HG03575 (cell line): ENCODE data around the gene CHP1.
"Not testable (repeated sequence)": the region's sequence is repeated elsewhere in the genome, so short reads cannot be mapped to it uniquely, and the experiment has no call there.

Experiments
- ATAC-seq: cut with Tn5 transposase; IDR thresholded peaks from one replicate; pipeline ENCODE4 v1.9.1; 2021; ENCODE audit not compliant: unreplicated experiment, insufficient number of reproducible peaks, low FRiP score; ENCODE audit errors: extremely low read depth

CHP1 gene

DNA sequence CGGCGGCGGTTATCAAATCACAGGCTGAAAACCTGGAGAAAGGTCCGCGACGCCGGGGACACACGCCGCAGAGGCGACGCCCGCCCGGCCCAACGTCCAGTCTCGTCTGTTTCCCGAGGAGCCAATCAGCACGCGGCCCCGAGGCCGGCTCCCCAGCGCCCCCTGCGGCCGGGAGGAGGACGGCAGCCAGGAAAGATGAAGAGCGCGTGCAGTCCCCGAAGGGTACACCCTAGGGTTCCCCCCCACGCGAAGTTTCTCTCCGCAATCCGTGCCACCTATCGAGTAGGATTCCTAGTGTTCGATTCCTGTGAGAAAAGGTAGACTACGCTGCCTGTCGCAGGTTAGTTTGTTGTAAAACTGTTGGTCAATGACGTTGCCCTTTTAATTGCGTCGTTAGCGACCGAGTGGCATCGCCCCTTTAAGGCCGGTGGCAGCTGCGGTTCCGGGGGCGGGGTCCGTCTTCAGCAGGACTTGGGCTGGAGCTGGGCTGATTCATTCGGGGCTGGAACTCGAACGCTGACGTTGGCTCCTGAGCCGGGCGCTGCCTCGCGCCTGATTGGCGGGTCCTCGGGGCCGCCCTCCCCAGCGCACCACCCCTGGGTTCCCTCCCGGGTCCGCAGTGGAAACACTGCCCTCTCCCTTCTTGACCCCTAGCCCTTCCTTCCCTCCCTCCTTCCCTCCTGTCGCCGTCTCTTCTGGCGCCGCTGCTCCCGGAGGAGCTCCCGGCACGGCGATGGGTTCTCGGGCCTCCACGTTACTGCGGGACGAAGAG is at the start of gene CHP1, which contains the start of gene EXD1:
TSS of gene CHP1 (plus strand) at position 619 of the 772 bp plus-strand sequence. CDS start at position 734, 115 bp downstream.
TSS of gene EXD1 (minus strand) at position 108 of the 772 bp plus-strand sequence. CDS start 4,182 bp downstream, outside the sequence.
- peak; percentile 65 for ATAC-seq

DNA sequence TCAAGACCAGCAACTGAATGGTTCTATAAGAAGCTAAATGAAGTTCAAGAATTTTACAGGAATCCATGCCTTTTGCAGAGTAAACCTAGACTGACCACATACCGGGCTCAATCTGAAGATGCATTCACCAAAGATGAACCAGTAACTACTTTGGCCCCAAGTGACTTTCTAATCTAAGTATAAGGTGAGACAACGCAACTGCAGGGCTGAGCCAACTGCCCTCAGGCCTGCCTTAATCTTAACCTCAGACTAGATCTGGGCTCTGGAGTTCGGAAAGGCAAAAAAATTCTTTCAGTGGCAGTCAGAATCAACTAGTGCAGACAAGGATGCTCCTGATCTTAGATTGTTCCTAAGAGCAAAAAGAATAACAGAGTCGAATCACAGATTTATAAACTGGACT is 48.8 kb upstream of the CHP1 start:
- ATAC-seq, result no peak

DNA sequence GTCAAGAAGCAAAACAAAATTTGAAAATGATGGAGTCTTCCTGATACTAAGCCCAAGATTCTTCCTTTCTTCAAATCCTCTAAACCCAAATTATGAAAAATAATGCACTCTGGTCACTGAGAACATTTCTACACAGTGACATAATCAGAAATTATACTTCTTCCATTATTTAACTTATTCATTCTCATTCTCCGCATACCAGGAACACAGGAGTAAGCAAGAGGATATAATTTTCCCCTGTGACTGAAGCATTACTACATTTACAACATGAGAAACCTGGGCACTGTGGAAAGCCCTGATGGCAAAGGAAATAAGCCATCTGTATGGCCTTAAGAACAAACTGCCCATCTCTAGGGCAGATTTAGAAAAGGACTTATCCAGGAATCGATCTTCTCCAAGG is 47.5 kb upstream of the CHP1 start:
- ATAC-seq, result no peak

DNA sequence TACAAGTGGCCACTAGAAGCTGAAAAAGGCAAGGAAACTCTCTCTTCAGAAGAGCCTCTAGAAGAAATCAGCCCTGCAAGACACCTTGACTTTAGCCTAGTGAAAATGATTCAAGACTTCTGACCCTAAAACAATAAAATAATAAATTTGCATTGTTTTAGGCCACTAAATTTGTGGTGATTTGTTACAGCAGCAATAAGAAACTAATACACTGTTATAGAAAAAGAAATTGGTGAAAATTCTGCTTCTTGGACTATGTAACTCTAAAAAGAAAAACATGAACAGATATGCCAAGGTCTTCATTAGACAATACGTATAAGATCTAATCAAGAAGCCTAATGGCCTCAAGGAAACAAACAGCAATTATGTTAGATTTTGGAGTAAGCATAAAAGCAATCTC is 36.6 kb upstream of the CHP1 start:
- ATAC-seq, result no peak

DNA sequence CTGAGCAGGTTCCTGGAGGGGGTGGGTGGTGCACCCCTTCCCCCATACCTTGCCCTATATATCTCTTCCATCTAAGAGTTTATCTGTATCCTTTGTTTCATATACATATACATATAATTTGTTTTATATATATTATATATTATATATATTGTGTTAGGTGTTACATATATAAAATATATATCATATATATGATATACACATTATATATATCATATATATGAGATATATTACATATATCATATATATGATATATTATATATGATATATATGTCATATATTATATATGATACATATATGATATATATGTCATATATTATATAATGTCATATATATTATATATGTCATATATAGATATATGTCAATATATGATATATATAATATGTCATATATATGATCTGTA is 31.6 kb upstream of the CHP1 start:
- ATAC-seq, result no peak

DNA sequence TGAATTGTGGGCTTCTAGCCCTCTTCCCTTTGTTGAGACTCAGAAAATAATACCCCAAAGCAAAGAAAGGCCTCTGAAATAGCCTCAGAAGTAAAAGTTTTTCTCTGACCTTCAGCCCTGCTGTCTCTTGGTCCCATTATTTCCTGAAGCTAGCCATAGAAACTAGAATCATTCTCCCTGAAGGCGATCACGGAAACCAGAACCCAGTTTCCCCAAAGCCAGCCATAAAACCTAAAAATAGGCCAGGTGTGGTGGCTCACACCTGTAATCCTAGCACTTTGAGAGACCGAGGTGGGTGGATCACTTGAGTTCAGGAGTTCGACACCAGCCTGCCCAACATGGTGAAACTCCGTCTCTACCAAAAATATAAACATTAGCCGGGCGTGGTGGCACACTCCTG is 27.7 kb upstream of the CHP1 start:
- ATAC-seq, result no peak

DNA sequence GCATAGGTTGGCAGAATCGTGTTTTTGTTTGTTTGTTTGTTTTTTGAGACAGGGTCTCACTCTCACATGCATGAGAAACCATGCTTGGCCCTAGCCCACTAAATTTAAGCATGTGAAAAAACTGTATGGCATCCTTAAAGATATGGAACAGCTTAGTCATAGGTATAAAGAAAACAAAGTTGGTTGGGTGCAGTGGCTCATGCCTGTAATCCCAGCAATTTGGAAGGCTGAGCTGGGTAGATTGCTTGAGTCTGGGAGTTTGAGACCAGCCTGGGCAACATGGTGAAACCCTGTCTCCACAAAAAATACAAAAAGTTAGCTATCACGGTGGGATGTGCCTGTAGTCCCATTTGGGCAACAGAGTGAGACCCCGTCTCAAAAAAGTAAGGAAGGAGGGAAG is 25.8 kb upstream of the CHP1 start:
- ATAC-seq, result no peak

DNA sequence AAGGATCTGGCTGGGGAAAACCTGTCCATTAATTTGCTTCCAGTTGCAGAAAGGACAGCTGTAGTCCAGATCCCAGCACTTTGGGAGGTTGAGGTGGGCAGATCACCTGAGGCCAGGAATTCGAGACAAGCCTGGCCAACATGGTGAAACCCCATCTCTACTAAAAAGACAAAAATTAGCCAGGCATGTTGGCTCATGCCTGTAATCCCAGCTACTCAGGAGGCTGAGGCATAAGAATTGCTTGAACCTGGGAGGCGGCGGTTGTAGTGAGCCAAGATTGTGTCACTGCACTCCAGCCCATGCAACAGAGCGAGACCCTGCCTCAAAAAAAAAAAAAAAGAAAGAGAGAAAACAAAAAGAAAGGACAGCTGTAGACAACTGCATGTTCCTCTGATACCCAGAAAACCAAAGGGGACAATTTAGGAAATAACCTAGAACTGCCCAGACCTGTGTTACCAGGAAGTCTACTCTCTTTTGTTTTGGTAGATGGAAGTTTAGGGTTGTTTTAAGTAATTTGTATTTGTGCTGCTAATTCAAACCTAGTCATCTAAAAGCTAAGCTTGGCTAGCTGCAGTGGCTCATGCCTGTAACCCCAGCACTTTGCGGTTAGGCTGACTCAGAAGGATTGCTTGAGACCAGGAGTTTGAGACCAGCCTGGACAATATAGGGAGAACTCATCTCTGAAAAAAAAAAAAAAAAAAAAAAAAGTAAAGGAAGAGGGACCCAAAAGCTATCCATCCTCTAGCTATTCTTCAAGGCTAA is 23.2 kb upstream of the CHP1 start:
- no peak for ATAC-seq

DNA sequence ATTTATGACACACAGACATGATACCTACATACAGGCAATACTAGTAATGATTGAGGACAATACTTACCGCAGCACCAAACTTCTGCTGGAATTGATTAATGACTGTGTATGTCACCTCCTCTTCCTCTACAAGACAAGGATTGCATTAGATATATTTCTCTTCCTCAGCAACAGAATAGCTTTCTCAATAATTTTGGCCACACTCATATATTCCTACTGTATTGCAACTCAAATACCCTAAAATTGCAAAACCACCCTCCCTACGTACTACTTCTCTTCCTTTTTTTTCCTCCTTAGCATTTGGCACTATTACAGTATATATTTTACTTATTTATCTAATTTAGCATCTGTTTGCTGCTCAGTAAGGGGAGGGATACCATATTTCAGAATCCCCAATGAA is 15.4 kb upstream of the CHP1 start:
- ATAC-seq, result no peak

DNA sequence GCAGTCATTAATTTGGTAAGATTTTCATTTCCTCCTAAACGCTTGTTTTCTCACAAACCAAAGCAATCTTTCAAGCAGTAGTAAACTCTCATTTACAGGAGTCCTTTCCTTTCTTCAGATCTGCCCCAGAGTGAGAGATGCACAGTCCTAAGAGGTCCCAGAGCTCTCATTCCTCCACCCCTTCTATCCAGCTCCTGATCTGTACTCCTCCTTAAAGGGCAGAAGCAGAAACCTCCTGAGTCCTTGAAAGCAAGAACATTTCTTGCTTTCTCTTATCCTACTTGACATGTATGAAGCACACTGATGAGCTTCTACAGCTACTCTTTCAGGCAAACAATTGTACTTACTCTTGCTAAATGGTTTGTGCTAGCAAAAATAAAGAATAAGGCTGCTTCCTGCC is 12.2 kb upstream of the CHP1 start:
- ATAC-seq, result no peak

DNA sequence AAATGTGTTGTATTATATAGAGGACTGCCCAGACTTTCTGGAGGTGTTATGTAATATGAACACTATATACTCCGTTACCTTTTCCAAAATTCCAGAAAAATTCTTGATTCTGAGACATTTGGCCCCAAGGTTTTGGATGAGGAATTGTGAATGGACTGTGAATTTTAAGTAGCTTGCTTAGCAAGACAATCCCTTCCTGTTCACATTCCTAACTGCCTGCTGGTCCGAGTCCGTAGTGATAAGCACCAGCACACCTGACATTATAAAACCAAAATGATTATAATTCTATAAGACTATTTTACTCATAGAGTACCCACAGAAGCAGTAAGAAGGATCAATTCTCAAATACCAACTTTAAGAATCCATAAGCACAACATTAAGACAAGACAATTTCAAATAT is 11.7 kb upstream of the CHP1 start:
- ATAC-seq, result no peak

DNA sequence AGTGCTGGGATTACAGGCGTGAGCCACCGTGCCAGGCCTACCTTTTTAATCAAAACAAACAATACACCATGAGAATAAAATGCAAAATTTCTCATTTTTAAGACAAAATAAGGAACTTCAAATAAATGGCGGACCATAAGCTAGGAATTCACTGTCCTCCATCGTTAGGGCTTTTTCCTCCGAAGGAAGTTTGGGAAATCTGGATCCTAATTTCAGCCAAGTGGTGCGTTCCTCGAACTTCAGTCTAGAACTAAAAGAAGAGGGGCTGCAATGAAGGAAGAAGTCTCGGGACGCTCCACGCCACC is 771 bp upstream of the CHP1 start:
- no peak for ATAC-seq

DNA sequence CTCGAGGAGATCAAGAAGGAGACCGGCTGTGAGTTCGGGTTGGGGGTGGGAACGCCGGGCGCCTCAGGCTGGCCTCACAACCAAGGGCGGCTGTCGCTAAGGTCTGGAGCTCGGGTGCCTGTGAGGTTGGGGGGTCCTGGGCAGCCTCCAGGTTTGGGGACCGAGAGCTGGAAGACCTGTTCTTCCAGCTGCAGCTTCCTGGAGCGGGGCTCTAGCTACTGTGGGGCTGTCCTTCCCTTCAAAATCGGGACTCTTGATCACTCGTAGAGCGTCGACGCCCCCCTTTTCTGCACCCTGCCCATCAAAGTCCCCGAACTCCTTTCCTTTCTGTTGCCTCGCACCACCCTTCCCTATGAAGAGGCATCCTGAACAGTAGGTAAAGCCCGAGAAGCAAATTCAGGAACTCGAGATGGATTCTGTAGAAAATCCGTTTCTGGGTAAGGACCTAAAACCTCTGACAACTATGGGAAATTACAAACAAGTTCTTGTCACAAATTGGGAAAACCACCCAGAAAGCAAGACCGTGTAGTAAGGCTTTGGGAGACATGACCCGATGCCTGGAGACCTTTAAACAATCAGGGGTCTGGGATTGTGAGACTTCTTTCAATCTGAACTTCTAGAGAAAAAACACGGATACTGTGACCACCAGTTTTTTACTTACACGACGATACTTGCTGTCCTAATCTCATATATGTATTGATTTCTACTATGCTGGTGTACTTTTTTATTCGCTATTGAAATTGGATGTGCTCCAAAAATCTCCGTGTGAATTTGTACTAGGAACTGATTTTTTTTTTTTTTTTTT is 556 bp downstream of the CHP1 start:
- peak; percentile 10 for ATAC-seq

DNA sequence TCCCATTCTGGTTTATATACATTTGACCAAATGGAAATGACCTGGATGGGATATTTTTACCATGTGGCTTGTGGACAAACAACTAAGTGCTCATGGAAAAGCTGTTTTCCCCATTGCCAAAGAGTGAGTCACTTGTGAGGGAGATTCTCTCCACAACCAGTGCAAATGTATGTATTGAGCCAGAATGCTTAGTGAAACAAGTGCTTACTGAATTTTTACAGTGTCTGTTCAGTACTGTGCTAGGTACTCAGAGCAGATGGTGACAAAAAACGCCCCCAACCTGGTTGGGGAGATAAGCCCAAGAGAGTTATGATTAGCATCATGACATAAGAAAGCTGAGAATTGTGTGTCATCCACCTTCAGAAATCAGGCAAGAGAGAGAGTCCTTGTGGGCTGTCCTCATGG is 2.3 kb downstream of the CHP1 start:
- no peak for ATAC-seq

DNA sequence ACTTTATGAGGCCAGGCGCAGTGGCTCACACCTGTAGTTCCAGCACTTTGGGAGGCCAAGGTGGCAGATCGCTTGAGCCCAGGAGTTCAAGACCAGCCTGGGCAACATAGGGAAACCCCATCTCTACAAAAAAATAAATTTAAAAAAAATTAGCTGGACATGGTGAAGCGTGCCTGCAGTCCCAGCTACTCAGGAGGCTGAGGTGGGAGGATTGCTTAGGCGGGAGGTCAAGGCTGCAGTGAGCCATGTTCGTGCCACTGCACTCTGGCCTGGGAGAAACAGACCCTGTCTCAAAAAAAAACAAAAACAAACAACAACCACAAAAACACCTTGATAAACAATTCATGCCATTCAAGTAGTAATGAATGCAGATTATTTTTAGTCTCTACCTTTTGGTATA is 4.2 kb downstream of the CHP1 start:
- ATAC-seq, result not testable (repeated sequence)

DNA sequence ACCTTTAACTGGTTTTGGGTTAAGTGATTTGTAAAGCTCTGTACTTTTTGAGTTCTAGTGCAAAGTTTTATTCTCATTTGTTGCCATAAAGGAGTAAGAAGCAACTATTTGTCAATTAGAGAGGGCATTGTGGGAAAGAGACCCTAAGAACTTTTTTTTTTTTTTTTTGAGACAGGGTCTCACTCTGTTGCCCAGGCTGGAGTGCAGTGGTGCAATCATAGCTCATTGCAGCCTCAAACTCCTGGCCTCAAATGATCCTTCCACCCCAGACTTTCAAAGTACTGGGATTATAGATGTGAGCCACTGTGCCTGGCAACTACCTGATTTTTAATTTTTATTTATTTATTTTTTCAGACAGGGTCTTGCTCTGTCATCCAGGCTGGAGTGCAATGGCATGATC is 4.9 kb downstream of the CHP1 start:
- ATAC-seq, result no peak

DNA sequence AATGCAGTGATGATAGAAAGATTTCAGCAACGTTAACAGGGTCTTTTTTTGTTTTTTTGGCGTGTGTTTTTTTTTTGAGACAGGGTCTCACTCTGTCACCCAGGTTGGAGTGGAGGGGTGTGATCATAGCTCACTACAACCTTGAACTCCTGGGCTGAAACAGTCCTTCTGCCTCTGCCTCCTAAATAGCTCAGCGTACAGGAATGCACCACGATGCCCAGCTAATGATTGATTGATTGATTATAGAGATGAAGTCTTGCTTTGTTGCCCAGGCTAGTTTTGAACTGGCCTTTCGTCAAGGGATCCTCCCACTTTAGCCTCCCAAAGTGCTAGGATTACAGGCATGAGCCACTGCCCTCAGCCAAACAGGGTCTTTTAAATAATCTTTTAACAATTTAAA is 7.0 kb downstream of the CHP1 start:
- no peak for ATAC-seq

DNA sequence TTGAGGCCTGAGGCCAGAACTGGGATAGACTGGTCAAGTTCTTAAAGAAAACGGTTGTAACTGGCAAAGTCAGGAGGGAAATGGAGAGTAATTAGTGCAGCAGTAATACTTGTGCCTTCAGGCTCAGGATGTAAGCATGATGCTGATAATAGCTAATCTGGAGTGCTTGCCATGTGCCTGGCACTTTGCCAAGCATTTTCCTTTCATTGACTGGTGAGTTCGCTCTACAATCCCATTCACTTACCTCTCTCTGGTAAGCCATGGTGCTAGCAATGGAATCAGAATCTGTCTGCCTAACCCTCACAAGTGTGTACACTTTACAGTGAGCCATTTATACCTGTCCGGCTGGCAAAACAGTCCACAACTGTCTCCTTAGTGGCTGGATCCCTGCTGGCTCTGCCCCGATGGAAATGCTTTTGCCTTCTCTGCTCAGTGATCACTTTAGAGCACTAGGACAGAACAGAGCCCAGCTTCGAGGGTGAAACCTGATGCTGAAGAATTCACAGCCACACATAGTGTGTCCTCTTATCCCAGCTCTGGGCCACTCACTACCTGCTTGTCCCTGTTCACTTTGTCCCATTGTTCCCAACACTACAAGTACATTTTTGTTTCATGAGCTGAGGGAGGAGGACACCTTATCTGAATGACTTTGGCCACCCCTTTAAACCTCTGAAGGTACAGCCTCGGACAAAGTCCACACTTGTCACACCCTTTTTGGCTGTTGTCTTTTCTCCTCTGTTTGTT is 10.3 kb downstream of the CHP1 start:
- no peak for ATAC-seq

DNA sequence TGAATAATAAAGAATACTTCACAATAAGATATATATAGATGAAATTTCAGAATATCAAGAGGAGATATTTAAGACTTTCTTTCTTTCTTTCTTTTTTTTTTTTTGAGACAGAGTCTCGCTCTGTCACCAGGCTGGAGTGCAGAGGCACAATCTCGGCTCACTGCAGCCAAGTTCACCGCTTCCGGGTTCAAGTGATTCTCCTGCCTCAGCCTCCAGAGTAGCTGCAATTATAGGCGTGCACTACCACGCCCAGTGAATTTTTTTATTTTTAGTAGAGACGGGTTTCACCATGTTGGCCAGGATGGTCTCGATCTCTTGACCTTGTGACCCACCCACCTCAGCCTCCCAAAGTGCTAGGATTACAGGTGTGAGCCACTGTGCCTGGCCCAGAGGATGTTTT is 19.7 kb downstream of the CHP1 start:
- ATAC-seq, result not testable (repeated sequence)
